NCI-H1105 (cell line): ENCODE data around the gene KCNG4.

Experiments
- DNase-seq: peaks from one replicate; lab custom pipeline; 2025; lab: John Stamatoyannopoulos, UW

KCNG4 gene, protein sequence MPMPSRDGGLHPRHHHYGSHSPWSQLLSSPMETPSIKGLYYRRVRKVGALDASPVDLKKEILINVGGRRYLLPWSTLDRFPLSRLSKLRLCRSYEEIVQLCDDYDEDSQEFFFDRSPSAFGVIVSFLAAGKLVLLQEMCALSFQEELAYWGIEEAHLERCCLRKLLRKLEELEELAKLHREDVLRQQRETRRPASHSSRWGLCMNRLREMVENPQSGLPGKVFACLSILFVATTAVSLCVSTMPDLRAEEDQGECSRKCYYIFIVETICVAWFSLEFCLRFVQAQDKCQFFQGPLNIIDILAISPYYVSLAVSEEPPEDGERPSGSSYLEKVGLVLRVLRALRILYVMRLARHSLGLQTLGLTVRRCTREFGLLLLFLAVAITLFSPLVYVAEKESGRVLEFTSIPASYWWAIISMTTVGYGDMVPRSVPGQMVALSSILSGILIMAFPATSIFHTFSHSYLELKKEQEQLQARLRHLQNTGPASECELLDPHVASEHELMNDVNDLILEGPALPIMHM

DNA sequence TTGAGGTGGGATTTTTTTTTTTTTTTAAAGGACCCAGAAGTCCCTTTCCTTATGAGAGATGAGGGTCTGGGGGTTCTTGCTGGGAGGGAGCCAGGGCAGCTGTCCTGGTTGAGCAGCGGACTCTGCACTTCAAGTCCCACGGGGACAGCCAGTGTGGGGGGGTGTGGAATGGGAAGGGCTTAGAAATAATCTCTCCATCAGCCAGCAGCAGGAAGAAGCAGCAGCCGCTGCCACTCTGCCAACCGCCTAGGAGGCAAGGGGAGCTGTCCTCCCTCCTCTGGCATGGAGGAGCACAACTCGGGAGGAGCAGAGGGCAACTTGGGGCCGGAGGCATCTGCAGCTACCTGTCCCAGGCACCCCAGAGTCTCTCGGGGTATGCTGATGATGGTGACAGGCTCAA lies at the start of gene KCNG4:
Gene KCNG4, minus strand, starts transcription at position 104 of the 400 bp plus-strand sequence. CDS start 2,527 bp downstream, outside the sequence.
- no peak for DNase-seq

DNA sequence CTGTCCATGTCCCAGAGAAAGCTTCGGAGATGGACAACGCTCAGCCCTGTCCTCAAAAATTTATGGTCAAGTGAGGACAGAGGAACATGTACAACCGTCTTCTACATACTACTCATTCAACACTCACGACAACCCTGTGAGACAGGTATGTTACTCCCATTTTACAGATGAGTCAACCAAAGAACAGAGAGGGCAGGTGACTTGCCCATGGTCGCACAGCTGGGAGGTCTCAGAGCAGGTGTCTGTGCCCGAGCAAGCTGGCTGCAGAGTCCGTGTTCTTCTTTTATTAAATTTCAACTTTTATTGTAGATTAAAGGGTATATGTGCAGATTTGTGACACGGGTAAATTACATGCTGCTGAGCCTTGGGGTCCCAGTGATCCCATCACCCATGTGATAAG lies 49.1 kb upstream of the KCNG4 start:
- no peak for DNase-seq

DNA sequence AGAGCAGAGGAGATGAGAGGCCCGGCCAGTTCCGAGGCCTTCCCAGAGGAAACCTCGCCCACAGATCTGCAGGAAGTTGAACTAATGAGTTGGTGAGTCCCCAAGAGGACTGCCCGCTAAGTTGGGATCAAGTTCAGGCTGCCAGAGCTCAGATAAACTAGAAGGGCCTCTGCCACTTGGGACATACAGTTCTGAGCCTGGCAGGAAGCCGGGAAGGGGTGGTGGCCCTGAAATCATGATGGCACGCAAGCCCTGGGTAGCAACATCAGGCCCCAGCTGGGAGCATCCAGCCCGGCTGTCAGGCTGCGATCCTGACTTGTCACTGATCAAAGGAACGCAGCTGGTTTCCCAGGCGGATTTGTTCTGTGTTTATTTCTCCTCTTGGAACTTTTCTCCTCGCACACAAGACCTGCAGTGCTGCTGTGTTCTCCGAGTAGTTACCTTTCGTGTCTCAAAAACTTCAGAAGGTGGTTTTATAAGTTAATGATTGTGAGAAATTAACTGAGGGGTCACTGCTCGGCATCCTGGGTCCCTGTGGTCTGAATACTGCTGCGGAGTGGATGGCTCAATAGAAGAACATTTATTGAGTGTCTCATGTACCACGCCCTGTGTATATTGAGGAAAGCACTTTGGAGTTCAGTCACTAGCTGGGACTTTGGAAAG lies 46.9 kb upstream of the KCNG4 start:
- no peak for DNase-seq

DNA sequence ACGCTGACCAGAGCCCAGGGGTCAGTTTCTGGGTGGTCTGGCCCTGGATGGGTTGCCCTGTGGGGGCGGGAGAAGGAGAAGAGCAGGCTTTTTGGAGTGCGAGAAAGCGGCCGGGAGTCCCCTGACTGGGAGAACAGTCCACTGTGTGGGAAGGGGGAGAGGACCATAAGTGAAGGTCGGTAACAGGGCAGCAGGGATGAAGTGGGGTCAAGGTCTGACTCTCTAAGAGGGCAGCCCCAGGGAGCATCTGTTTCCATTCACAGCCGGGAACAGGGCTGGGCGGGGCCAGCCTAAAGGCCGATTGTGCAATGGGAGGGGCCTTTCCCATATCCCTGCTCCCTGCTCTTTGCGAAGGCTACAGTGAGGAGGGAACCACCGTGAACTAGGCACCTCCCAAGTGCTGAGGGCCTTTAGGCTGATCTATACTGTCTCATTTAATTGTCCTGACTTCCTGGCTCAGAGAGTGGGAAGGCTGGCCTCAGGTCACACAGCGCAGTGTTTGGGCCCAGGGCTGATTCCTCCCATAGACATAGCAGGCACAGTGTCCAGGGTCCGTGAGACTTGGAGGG lies 44.4 kb upstream of the KCNG4 start:
- DNase-seq, result no peak

DNA sequence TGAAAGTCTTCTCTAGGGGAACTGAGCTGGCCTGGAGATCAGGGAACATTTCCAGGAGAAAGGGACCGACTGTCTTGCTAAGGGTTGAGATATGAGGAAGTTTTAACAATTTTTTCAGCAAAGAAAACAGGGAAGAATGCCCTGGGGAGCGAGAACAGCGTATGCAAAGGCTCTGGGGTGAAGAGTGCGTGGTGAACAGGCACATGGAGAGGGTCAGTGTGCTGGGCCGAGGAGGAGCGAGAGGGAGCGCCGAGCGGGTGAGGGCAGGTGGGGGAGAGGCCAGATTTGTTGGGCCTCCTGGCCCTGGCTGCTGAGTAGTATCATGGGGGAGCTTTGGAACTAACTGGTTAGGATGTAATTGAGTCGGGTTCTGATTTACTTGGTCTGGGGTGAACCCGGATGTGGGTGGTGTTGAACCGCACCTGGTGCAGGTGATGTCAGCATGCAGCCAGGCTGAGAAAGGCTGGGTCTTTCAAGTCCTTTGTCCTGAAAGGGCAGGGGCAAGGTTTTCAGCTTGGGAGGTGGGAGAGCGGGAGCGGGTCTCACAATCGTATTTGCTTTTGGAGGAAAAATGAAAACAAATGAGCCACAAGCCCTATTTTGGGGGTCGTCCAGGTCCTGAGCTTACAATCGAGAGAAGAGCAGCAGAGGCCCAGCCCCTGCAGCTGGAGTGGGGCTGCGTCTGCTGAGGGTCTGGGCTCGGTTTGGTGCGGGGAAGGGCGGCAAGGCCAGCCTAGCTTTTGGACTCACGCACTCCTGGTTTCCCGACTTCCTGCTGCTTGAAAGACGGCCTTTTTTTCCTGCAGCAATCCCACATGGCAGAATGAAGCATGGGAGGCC lies 43.7 kb upstream of the KCNG4 start:
- DNase-seq, result no peak

DNA sequence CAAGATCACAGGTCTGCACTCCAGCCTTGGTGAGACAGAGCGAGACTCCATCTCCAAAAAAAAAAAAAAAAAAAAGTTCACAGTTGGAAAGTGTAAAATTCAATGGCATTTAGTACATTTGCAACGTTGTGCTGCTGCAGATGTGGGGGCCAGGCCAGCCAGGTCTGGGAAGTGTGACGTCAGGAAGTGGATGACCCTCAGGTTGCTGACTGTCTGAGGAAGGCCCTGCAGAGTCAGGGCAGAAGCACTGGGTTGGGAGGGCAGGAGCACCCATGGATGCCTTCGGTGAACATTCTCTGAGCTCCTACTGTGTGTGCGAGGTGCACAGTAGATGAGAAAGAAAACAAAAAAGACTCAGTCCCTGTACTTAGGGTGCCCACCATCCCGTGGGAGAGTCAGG lies 42.7 kb upstream of the KCNG4 start:
- no peak for DNase-seq

DNA sequence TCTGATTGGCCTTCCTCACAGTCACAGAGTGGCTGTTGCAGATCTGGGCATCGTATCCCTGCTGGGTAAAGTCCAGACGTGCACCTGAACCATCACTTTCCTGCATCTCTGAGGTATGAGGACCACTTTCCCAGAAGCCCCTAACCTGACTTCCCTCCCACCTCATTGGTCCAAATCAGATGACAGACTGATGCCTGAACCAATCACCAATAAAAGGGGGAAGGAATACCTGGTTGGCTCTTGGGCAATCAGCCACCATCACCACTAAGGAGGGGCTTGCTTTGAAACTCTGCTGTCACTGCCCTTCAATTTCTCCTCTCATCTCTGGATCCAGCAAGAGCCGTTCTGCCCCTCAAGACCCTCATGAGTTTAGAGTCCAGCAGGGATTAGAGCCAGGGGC lies 41.3 kb upstream of the KCNG4 start:
- no peak for DNase-seq

DNA sequence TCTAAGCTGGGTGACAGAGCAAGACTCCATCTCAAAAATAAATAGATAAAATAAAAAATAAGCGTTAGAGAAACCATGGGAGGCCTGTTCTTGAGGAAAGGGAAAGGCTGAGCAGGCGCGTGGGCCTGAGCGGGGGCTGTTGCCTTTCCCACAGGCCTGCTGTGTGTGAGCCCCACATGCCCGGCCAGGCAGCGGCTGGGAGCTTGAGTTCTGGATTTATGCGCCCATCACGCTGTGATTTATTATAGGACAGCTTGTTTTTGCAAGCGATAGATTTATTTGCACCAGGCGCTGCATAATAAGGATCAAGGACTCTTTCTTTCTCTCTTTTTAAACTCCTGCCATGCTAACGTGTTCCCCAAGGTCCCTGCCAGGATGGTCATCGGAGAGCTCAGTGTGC lies 40.1 kb upstream of the KCNG4 start:
- DNase-seq, result no peak

DNA sequence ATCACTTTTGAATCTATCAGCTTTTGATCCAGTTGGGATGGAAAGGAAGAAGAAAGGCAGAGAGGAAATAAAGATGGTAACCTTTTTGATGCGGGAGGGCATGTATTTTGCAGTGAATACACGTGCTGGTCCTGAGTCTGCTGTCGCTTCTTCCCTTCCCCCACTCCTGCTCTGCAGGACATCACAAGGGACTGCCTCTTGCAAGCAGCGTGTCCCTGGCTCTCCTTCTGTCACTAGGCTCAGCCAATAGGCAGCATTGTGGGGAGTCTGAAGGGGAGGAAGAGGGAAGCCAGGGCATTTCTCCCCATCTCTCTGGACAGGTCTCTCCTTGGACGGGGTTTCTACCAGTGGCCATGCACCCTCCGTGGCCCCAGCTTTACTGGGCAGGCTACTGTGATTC lies 39.2 kb upstream of the KCNG4 start:
- DNase-seq, result no peak

DNA sequence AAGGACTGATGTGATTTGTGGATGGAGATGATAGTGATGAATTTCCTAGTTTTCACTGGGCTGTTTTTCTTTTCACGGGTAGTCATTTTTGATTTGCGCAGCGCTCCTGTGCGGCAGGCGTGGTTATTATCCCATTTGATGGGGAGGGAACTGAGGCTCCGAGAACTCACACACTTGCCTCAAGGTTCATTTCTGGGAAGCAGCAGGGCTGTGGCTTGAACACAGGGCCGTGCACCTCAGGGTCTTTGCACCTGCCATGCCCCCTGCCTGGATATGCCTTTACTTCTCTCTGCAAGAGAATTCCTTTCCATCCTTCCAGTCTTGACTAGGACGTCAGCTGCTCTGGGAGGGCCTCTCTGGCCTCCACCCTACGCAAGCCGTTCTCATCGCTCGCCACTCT lies 38.5 kb upstream of the KCNG4 start:
- no peak for DNase-seq

DNA sequence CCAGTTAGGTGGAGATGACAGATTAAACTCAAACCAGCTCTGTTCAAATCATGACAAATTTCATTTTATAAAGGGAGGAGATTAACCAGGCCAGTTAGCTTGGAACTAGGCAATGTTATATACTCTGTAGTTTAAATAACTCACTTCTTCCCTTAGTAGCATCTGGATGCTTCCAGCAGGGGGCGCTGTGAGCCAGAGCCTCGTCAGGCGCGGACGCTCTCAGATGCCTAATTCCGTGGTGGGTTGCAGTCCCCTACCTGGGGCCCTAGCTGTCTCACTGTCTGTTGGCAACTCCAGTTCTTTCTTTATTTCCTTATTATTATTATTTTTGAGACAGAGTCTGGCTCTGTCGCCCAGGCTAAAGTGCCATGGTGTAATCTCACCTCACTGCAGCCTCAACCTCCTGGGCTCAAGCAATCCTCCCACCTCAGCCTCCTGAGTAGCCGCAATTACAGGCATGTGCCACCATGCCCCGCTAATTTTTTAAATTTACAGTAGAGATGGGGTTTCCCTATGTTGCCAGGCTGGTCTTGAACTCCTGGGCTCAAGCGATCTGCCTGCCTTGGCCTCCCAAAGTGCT lies 37.5 kb upstream of the KCNG4 start:
- peak; percentile 17 for DNase-seq

DNA sequence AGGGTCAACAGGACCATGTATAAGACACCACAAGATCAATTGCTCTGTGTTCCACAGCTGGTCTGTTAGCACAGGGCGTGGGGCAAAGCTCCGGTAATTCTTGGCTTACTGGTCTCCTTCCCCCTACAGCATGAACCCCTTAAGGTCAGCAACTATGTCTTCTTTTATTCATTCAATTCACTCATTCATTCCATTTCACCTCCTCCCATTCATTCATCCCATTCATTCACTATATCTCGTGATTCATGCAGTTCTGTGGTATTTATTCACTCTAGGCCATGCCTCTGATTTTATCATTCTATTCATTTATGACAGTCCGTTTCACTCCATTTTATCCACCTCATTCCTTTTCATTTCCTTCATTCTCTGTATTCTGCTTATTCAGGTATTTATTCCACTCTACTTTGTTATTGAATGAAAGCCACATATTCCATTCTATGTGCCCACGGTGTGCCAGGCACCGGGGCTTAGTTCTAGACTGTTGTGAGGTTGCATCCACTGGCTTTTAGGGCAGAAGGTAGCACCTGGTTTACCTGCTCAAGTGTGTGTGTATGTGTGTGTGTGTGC lies 35.9 kb upstream of the KCNG4 start:
- no peak for DNase-seq

DNA sequence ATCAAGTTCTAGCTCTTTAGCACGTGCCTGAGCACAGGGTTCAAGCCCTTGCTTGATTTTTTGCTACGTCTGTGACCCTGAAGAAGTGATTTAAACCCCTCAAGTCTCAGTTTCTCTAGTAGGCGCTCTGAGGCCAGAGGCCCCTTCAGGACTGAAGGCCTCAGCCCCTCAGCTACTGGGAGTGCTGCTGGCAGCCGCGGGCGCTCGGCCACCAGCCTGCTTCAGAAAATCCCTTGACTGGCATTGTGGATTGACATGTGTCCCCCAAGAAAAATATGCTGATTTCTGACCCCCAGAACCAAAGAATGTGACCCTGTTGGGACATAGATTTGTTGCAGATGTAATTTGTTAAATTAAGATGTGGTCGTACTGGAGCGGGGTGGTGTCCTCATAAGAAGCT lies 34.7 kb upstream of the KCNG4 start:
- no peak for DNase-seq

DNA sequence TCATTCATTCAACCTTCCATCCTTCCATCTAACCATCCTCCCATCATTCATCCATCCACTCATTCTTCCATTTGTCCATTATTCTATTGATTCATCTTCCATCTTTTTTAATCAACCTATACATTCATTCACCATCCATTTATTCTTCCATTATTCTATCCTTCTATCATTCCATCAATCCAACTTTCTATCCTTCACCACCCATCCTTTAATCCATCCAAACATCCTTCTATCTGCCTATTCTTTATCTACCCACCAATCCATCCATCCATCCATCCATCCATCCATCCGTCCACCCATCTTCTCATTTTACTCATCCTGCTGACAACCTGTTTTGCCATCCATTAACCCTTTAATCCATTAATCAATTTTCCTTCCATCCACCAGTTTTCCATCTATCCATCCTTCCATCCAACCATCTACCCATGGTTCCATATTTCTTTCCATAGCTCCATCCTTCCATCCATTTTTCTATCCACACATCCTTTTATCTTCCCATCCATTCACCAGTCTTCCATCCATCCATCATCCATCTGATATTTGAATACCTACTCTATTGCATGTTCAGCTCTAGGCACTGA lies 33.0 kb upstream of the KCNG4 start:
- DNase-seq, result no peak

DNA sequence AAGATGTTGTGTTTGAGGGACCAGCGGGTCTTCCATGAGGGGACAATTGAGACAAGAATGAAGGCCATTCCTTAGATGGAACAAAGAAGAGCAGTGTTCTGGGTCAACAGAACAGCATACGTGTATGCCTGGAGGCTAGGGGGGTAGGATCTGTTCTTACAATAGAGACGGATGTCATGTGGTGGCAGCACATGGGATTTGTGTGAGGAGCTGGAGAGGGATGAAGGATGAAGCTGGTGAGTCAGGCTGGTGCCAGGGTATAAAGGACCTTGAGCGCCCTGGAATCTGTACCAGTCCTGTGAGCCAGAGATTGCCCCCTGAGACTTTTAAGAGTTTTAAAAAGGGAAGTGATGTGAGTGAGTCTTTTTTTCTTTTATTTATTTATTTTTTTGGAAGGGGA lies 32.1 kb upstream of the KCNG4 start:
- no peak for DNase-seq

DNA sequence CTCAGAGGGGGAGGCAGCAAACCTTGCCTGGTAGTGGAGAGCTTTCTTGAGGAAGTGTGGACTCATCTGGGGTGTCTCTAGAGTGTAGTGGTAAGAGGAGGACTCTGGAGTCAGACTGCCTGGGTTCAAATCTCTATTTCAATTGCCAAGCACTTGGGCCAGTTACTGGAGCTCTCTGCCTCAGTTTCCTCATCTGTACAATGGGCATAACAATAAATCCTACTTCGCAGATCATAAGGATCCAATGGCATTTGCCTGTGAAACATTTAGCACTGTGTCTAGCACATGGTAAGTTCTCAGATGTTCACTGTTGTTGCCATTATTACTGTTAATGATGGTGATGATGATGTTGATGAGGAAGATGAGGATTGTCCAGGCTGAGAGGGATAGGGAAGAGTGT lies 31.2 kb upstream of the KCNG4 start:
- no peak for DNase-seq

DNA sequence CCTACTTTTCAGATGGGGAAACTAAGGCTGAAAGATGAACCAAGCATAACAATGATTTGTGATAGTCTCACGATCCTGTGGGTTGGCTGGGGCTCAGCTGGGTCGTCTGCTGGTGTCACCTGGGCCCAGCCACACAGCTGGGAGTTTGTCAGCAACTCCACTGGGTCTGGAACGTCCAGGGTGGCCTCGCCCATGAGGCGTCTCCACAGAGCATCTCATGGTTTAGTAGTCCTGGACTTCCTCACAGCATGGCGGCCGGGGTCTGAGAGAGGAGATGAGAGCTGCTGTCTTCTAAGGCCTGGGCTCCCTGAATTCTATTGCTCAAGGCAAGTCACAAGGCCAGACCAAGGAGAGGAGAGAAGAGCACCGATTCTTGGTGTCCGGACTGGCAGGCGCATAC lies 30.7 kb upstream of the KCNG4 start:
- no peak for DNase-seq

DNA sequence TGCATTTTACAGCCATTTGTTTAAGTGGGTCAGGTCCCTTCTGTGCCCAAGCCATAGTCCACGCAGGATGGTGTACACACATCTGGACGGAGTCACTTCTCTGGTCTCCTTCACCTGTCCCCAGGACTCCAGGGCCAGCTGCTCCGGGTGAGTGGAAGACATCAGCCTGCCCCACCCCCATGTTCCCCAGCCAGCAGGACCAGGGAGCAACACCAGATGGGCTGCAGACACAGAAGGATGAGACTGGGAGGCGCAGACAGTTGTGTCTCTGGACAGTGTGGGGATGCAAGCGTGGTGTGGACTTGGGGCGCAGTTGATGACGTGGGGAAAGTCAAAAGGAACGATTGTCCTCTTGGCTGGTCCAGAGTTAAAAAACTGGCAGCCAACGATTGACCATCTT lies 30.3 kb upstream of the KCNG4 start:
- DNase-seq, result no peak

DNA sequence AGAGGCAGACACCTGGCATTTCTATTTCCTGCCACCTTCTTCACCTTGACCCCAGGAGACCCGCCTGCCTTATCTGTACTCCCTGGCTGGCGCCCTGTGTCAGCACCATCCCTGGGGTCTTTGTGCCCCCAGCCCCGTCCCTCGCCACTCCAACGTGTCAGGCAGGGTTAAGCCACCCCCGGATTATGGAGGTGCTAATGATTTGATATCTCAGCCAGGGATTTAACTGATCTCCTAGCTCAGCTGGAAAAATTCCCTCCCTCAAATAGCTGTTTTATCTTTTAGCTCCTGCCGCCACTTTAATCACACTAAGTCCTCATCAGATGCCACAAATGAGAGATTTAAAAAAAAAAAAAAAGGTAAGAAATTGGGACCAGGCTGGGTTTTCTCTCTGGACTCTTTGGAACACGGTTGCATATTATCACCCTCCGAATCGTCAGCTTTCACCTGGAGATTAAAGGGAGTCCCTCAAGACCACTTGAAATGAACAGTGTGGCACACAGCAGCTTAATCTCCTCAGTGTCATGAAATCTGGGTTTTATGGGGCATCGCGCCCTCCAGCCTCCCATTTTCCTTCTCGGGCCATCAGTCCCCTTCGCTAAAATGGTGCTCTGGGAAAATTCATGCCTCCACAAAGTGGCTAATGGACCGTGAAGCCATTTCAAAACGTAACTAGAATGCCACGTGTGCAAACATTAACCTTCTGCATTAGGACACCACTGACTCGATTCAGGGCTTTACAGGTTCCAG lies 28.7 kb upstream of the KCNG4 start:
- DNase-seq, result no peak

DNA sequence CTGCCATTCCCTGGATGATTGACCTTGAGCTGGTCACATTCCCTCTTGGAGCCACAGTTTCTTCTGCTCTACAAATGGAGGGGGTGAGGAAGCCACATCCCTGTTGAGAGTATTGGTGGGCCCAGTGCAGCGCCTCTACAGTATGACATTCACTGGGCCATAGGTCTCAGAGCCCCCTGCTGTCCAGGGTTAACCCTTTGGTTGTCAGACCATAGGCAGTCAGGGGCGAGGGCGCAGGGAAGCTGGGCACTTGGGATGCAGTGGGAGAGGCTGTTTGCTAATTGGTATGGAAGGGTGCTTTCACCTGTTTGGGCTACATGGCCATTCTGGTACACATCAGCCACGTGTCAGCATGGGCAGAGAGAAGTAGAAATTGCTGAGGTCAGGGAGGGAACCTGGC lies 27.6 kb upstream of the KCNG4 start:
- DNase-seq, result no peak
